GM19025 (cell line): ENCODE measurements around the gene ZDHHC8.

Experiments
- ATAC-seq: cut with Tn5 transposase; IDR thresholded peaks from one replicate; pipeline ENCODE4 v1.9.1; 2021; ENCODE audit warnings: mild to moderate bottlenecking, low read depth, moderate library complexity; ENCODE audit not compliant: unreplicated experiment

Gene ZDHHC8

DNA sequence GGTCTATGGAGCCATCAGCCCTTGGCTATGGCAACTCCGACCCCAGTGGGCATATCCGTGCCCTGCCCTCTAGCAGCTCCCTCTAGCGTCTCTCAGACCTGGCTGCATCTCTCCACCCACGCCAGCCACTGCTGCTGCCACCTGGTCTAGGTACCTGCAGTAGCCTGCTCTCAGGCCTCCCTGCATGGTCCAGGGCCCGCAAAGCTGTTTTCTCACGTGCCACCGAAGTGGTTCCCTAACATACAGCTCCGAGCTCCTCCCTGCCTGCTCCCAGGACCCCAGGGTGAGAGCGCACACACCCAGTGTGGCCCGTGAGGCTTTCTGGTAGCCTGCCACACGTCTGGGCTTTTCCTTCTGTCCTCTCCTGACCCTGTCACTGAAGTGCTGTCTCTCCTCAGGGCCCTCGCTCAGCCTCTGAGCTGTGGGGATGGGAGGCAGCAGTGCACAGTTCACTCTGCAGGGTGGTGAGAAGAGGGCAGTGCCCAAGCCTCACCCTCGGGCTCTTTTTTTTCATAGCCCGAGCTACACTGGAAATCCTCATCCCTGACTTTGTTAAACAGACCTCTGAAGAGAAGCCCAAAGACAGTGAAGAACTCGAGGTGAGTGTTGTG lies 37.3 kb upstream of the ZDHHC8 start:
- ATAC-seq, result no peak

DNA sequence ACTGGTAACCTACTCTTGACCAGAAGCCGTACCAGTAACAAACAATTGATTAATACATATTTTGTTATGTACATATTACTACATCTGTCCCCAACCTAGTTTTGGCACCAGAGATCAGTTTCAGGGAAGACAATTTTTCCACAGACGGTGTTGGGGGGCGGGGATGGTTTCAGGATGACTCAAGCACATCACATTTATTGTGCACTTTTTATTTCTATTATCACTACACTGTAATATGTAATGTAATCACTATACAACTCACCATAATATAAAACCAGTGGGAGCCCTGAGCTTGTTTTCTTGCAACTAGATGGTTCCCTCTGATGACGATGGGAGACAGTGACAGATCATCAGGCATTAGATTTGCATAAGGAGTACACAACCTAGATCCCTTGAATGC lies 36.1 kb upstream of the ZDHHC8 start:
- ATAC-seq, result no peak

DNA sequence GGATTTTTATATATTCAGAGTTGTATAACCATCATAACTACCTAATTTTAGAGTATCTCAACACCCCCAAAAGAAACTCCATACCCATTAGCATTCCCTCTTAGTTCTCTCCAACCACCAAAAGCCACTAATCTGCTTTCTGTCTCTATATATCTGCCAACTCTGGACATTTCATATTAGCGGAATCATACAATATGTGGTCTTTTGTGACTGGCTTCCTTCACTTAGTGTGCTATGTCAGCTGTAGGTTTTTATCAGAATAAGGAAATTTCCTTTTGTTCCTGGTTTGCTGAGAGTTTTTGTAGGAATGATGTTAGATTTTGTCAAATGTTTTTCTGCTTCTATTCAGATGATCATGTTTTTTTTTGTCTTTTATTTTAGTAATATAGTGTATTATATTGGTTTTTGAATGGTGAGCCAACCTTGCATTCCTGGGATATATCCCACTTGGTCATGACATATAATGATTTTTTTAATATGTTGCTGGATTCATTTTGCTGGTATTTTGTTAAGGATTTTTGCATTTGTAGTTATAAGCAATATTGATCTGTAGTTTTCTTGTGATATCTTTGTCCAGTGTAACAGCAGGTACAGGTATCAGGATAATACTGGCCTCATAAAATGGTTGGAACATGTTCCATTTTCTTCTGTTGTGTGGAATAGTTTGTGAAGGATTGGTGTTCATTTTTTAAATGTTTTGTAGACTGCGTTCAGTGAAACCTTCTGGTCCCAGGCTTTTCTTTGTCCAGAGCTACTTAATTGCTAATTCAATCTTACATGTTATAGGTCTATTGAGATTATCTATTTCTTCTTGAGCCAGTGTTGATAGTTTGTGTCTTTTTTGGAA lies 34.8 kb upstream of the ZDHHC8 start:
- no peak for ATAC-seq

GRCh38 chr22:20099099-20099711 lies 32.4 kb upstream of the ZDHHC8 start:
- ATAC-seq, result no peak

GRCh38 chr22:20101638-20102037 lies 30.0 kb upstream of the ZDHHC8 start:
- ATAC-seq, result no peak

GRCh38 chr22:20102203-20102780 lies 29.3 kb upstream of the ZDHHC8 start:
- no peak for ATAC-seq

GRCh38 chr22:20105456-20106204 lies 26.0 kb upstream of the ZDHHC8 start:
- ATAC-seq, result no peak

- no peak for ATAC-seq
Measured at GRCh38 chr22:20106205-20106848, 25.3 kb upstream of the ZDHHC8 start.

DNA sequence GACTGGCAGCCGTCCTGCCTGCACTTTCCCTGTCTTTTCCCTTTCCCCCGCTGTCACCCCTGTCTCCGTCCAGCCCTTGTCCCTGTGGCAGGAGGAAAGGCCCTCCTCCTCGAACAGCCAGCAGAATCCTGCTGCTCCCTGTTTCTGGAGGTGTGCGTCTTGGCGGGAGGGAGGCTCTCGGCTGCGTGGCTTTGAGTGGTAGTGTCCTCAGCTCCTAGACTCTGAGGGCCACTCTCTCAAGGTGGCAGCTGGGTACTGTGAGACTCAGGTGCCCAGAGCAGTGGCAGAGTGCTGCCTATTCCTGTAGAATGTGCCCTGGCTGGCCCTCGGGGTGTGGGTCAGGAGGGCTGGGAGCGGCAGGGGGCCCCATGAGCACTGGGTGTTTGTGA lies 24.8 kb upstream of the ZDHHC8 start:
- no peak for ATAC-seq

- ATAC-seq, result no peak
Measured at GRCh38 chr22:20107471-20107901, 24.1 kb upstream of the ZDHHC8 start.

- no peak for ATAC-seq
Measured at GRCh38 chr22:20107951-20108756, 23.4 kb upstream of the ZDHHC8 start.

- ATAC-seq, result no peak
Measured at GRCh38 chr22:20108757-20109230, 22.8 kb upstream of the ZDHHC8 start.

DNA sequence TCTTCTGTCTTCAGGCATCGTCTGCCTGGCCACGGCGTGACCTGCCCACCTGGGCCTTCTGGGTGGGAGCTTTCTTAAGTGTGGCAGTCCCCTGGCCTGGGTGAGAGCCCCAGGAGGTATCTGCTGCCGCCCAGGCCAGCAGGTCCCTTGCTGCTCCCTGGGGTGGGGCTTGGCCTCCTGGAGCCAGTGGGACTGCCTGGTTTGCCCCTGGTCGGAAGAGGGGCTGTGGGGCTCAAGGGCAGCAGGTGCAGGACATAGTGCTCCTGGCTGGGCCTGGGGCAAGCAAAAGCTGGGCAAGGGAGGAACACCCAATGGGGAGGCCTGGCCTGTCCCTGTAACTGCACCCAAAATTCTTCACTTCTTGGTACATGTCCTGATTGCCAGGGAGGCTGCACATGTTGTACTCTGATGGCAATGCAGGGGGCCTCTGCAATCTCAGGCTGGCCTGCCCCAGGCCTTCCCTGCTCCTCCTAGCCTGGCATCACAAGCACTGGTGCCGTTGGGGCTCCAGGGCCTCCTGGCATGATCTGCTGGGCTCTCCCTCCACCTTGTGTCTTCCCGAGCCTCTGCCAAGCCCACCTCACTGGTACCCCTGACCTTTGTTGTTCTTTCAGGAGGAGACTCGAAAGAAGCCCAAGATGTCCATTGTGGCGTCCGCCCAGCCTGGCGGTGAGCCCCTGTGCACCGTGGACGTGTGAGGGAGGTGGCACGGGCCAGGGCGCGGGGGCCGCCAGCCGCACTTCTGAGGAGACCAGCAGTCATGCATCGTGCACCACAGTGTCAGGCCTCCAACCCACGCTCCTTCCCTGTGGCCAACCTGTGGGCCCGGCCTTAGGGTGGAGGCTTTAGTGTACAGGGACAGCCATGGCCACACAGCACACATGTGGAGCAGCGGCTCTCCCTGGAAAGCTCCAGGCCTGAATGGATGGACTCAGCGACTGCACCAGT lies 21.9 kb upstream of the ZDHHC8 start:
- ATAC-seq, result no peak

DNA sequence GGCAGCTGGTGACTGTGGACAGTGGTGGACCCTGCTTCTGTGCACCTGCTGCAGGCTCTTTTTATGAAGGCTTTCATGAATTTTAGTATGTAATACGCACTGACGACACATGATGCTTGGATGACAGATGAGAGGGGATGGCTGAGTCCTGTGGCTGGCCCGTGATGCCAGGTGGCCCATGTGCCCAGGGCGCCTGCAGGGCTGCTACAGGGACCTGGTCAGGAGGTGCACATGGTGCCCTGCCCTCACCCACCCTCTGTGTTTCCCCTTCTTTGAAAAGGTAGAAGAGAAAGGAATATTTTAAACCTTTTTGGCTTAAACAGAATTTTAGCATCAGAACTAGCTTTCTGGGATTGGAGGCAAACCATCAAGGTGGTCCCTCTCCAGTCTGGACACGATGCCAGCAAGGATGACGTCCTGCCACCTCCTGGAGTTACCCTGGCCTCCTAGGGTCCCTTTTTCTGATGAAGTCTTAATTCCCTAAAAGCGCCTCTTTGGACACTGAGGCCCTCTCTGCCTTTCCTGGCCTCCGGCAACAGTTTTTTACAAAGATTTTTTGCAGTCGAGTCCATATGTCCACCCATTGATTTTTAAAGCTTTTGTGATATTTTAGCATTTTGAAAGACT lies 21.1 kb upstream of the ZDHHC8 start:
- ATAC-seq, result no peak

DNA sequence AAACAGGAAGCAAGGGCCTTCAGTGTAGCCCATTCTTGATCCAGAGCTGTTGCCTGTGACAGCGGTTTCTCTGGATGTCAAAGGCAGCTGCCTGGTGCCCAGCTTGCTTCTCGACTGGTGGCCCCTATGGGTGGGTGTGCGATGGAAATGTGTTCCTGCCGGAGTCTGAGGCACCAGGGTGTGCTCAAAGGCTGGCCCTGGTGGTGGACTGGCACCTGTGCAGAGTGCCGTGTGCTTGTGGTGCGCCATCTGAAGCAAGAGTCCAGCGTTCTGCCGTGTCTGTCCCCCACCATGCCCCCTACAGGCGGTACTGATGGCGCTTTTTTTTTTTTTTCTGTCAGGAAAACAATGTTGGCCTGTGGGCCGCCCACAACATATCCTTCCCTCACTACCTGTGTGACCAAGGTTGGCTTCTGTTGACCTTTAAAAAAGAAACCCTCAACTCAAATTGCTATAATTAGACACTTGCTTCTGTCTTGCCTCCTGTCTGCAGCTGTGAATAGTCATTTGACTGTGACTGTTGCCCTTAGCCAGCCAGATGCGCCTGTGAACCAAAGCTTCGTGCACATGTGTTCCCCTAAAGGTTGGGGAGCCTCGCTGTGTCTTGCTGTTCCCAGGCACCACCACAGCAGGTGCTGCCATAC lies 20.4 kb upstream of the ZDHHC8 start:
- ATAC-seq, result no peak

DNA sequence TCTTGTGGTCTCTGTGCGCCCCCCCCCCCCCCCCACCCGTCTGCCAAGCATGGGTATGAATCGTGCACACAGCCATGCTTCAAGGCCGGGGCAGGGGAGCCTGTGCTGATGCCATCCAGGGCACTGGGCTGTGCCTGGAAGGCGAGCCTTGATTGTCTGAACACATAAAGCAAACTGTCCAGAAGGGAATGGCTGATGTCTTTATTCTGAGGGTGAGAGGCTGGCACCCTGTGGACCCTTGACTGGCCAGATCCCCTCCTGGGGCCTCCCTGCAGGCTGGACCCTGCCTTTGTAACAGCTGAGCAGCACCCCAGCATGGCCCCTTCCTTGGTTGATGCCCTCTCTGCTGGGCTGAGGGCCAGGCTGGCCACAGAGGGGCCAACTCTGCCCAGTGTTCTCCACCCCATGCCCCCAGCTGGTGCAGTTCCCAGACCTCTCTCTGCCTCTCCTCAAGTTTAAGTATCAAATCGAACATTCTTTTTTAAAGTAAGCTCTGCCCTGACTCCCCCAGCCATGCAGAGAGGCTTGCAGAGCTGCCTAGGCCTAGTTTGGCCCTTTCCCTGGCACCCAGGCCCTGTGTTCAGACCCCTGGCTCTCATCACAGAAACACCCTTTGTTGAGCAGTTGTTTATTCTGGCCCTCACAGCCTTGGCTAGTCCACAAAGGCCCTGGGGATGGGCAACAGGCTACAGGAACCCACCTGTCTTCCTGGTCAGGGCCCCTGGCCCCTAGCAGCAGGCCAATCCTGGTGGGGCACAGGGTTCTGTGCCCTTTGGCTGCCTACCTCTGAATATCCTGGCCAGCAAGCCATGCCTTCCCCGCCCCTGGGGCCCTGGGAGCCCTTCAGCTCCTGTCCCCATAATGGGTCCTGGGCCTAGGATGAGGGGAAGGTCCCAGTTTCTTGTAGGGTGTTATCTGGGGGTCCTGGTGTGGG lies 19.6 kb upstream of the ZDHHC8 start:
- ATAC-seq, result no peak
